AG04449 (cell line): ENCODE measurements around the gene TMEM117.
"Not testable (repeated sequence)": the region's sequence is repeated elsewhere in the genome, so short reads cannot be mapped to it uniquely, and the experiment has no call there.

Experiments
- CTCF ChIA-PET: fragments of 350-600 bp; formaldehyde crosslinking; extraction: SDS; loops from one replicate; lab custom pipeline; 2021; ENCODE audit warnings: antibody characterized with exemption; lab: Yijun Ruan, JAX
- POLR2A ChIA-PET: fragments of 400-600, 350-600 bp; formaldehyde crosslinking; extraction: SDS; loops from one replicate; lab custom pipeline; 2020; ENCODE audit warnings: antibody characterized with exemption, inconsistent platforms; lab: Yijun Ruan, JAX
- DNase-seq: peaks from one replicate; pipeline ENCODE4 v3.0.0-alpha.2; 2010; ENCODE audit warnings: low read depth, low spot score
- H3K4me3 ChIP-seq: 2 replicates; pipeline ENCODE4 v1.5.1; 2011; ENCODE audit warnings: low read depth, mild to moderate bottlenecking, control low read depth, low read length
- TF ChIP-seq, protein P1 (sequence below): IDR thresholded peaks from one replicate; pipeline ENCODE4 v1.5.1; 2011; ENCODE audit warnings: mild to moderate bottlenecking, moderate library complexity, low read length, control low read depth, inconsistent platforms; ENCODE audit not compliant: insufficient read depth; ENCODE audit errors: missing control alignments

TMEM117 gene

DNA sequence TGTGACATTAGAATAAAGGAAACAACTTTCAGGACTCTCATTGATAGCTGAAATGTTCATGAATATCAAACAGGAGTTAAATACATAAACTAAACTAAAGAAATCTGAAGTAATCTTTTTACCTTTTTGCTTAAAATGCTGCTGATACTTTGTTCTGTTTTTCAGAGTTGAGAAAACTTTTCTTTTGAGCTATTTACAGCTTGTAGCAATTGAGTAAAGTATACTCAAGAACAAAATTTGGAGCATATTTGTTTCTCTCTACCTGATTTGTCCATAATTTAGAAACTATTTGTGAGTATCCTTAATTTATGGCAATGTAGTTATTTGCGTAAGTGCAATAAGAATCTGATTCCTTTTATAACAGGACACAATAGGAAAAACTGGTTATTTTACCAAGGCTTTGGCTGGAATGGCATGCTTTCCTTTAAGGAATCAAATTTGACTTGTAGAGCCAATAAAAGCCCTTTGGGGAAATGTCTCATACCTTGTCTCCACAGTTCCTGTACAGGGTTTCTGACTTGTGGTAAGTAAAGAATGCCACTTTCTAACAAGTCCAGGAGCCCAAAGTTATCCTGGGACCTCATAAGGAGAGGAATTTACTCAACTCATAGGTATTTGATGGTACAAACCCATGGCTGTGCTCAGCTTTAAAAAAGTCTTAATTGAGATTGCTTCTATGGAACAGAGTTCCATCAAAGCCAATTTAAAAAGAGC is 195.7 kb downstream of the TMEM117 start:
- DNase-seq, result no peak
- H3K4me3 ChIP-seq, result no peak overlapping the region
- CTCF ChIA-PET, result interaction anchor here (0.6 to 1.2 kb wide), 3 partner anchors 16 to 18 kb away, joined by 3 read pairs; no protein-coding TSS in a partner anchor
- TF ChIP-seq, protein P1, sequence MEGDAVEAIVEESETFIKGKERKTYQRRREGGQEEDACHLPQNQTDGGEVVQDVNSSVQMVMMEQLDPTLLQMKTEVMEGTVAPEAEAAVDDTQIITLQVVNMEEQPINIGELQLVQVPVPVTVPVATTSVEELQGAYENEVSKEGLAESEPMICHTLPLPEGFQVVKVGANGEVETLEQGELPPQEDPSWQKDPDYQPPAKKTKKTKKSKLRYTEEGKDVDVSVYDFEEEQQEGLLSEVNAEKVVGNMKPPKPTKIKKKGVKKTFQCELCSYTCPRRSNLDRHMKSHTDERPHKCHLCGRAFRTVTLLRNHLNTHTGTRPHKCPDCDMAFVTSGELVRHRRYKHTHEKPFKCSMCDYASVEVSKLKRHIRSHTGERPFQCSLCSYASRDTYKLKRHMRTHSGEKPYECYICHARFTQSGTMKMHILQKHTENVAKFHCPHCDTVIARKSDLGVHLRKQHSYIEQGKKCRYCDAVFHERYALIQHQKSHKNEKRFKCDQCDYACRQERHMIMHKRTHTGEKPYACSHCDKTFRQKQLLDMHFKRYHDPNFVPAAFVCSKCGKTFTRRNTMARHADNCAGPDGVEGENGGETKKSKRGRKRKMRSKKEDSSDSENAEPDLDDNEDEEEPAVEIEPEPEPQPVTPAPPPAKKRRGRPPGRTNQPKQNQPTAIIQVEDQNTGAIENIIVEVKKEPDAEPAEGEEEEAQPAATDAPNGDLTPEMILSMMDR, result no peak
- POLR2A ChIA-PET, result no interaction called here

DNA sequence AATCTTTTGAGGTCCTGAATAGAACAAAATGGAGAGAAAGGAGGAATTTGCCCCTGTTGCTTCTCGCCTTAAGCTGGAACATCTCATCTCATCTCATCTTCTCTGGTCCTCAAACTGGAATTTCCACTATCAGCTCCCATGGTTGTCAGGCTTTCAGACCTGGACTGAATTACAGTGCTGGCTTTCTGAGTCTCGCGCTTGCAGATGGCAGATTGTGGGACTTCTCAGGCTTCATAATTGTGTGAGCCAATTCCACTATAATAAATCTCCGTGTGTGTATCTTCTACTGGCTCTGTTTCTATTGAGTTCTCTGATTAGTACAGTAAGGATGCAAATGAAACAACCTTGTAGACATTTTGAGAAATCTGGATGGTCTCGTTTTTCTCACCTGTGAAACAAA is 199.0 kb downstream of the TMEM117 start:
- ChIA-PET CTCF (no interaction called here), POLR2A (no interaction called here)
- TF ChIP-seq, protein P1, result no peak
- H3K4me3 ChIP-seq, result no peak overlapping the region
- DNase-seq, result no peak

DNA sequence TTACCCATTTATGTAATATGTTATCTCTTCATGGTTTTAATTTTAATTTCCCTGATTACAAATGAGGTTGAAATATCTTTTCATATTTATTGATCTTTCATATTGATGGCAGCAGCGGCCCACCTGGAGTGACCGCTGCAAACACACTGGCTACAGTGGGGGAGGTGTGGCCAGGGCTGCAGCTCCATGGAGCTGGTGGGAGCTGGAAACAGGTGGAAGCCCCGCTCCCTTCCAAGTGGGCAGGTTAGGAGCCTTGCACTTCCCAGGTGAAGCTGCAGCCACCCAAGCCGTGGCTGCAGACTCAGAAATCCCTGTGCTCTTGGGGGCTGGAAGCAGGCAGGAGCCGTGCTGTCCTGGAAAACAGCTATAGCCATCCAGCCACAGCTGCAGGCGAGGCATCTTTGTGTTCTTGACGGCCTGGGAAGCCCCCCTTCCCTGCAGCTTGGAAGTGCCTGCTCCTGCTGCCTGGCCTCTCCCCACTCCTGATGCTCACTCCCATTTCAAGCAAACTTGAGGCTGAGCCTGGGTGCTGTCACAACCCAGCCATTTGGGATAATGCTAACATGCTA is 201.1 kb downstream of the TMEM117 start:
- ChIA-PET CTCF (no interaction called here), POLR2A (no interaction called here)
- TF ChIP-seq, protein P1, result no peak
- H3K4me3 ChIP-seq, result no peak overlapping the region
- no peak for DNase-seq

DNA sequence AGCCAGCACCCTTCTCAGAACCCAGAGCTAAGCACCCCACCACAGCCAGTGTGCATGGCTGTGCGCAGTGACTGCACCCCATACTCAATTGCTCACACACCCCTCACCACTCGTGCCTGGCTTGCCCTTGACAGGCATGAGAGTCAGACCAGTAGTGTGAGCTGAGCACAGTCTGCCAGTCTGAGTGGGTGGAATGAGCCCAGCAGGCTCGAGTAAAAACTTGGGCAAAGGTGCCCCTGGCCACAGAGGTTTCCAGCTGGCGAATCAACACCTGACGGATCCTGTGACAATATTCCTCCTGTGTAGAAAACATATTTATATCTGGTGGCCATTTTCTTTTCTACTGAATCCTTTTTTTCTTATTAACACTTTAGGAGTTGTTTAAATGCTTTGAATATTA is 202.5 kb downstream of the TMEM117 start:
- POLR2A ChIA-PET, result no interaction called here
- DNase-seq, result no peak
- CTCF ChIA-PET, result no interaction called here
- TF ChIP-seq, protein P1, result no peak
- no peak overlapping the region for H3K4me3 ChIP-seq

DNA sequence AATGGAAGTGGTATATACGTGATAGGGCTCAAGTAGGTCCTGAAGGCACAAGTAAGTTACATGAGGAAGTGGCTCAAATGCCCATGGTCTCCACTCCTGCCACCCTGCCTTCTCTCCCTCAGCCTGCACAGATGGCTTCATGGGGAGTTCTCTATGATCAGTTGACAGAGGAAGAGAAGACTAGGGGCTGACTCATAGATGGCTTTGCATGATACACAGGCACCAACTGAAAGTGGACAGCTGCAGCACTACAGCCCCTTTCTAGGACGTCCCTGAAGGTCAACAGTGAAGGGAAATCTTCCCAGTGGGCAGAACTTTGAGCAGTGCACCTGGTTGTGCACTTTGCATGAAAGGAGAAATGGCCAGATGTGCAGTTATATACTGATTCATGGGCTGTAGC is 208.6 kb downstream of the TMEM117 start:
- CTCF ChIA-PET, result interaction anchor here (1.0 kb wide), 1 partner anchor 12 kb away, joined by 3 read pairs; no protein-coding TSS in a partner anchor
- H3K4me3 ChIP-seq, DNase-seq, POLR2A ChIA-PET: not testable (repeated sequence)

DNA sequence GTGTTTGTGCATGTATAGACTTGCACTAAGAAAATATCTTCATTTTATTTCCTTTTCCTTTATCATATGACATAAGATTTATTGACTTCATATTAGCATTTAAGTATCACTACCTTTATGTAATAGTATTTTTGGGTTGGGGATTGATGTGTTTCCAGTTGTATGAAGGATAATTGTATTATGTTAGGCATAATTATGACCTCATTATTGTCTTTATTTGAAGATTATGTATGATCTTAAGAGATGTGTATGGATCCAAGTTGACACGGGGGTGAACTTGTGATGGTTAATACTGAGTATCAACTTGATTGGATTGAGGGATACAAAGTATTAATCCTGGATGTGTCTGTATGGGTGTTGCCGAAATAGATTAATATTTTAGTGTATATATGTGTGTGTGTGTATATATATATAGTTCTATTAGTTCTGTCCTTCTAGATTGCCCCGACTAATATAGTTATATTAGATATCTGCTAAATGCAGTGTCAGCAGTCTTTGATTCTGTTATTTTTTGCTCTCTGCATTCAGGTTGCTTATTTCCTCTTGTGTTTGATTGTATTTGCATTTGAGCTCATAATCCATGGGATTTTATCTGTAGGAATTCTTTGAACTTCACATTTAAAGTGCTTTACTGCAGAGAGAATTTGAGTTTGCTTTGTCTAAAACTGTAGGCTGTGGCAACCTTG is 211.0 kb downstream of the TMEM117 start:
- ChIA-PET CTCF (no interaction called here), POLR2A (no interaction called here)
- DNase-seq, result no peak
- TF ChIP-seq, protein P1, result no peak
- no peak overlapping the region for H3K4me3 ChIP-seq
